ENCODE results near the gene ASB13.

DNA sequence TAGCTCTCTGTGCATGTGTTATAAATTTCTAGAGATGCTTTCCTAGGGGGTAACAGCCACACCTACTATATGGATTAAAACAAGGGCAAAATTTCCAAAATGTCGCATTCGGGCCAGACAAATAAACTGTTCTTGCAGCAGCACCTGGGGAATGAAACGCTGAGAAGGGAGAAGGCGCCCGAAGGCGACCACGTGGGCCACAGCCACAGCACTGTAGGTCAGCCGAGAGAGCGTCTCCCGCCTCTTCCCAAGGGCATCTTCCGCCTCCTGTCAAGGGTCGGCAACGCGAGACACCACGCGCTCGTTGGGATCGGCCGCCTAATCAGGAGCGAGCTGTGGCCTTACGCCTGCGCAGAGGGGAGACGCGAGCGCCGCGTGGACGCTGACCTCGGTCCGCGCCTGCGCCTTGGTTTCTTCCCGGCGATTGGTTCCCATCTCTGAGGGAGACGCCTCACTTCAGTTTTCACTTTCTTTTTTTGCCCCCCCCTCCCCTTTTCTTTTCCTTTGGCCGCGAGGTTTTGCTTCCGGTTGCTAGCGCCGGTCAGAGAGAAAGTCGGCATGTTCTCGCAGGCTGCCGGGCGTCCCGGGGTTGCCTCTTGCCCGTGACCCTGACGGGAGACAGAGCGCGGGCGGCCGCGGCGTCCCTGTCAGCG, 18.0 kb upstream of the ASB13 start, which contains the start of gene TASOR2:
- no peak for TF ChIP-seq EZH2 (IDR thresholded peaks at IDR 0.05; ENCODE audit: borderline replicate concordance)
- TF ChIP-seq, protein P1, sequence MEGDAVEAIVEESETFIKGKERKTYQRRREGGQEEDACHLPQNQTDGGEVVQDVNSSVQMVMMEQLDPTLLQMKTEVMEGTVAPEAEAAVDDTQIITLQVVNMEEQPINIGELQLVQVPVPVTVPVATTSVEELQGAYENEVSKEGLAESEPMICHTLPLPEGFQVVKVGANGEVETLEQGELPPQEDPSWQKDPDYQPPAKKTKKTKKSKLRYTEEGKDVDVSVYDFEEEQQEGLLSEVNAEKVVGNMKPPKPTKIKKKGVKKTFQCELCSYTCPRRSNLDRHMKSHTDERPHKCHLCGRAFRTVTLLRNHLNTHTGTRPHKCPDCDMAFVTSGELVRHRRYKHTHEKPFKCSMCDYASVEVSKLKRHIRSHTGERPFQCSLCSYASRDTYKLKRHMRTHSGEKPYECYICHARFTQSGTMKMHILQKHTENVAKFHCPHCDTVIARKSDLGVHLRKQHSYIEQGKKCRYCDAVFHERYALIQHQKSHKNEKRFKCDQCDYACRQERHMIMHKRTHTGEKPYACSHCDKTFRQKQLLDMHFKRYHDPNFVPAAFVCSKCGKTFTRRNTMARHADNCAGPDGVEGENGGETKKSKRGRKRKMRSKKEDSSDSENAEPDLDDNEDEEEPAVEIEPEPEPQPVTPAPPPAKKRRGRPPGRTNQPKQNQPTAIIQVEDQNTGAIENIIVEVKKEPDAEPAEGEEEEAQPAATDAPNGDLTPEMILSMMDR (IDR thresholded peaks at IDR 0.05; ENCODE audit: poor library complexity): no peak
